ENCODE measurements around the gene ARHGAP25. TPM values are rescaled to one million over a fixed set of nuclear protein-coding genes. Genes with fewer than 3 reads are reported as not detected.

The ARHGAP25 gene
- total RNA-seq, 3 donors from 2014 or later (not counting 1 experiment from before 2014, with no cell fraction given) = 122 to 180 (median 155) TPM

DNA sequence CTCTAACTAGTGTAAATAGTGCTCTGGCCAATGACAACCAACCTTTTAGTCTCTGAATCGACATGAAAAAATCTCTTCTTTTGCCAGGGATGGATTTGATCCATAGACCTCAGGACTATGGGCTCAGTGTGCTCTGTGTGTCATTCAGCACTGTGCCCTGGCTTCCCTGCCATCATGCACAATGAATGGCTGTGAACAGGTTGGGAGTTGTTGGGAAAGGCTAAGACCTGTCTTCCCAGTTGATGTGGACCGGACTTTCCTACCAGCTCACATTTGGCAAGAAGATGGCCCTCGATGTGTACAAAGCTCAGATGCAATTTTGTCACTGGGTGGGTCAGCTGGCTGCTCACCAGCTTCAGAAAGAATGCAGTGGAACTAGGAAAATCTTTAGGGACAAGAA lies 26.0 kb upstream of the ARHGAP25 start:
- Mint-ChIP-seq H3K9me3 (no peaks in the 10 kb centered on the region), H3K27me3 (ENCODE audit: low read depth in 2 of 2) (peaks cover 46 to 66% of the 10 kb centered on the region in 2 donors), H3K27ac (no peak overlapping the region), H3K4me1 (no peaks in the 10 kb centered on the region), H3K36me3 (no peaks in the 10 kb centered on the region), H3K4me3 (no peak overlapping the region)
- Histone ChIP-seq H3K9me3 (ENCODE audit: control insufficient read depth, insufficient read depth, low read length) (no peaks in the 10 kb centered on the region), H3K36me3 (ENCODE audit: control insufficient read depth, insufficient read depth, low read length) (no peaks in the 10 kb centered on the region), H3K4me3 (ENCODE audit: low read length) (no peak overlapping the region), H3K27me3 (ENCODE audit: control insufficient read depth, insufficient read depth, low read length) (no peaks in the 10 kb centered on the region), H3K4me1 (ENCODE audit: control insufficient read depth, insufficient read depth, low read length) (peaks cover 3% of the 10 kb centered on the region), H3K27ac (ENCODE audit: low read length) (no peak overlapping the region)
- no peak for TF ChIP-seq CTCF (IDR thresholded peaks at IDR 0.05)
- DNase-seq (no peak), ATAC-seq (no peak)
- whole genome bisulfite sequencing (ENCODE audit: insufficient coverage) = 88% methylated on average over 3 of the region's 3 CpGs
- intact Hi-C loops (cut with micrococcal nuclease) = loop anchor here (1.0 kb wide), 1 partner anchor 217 kb away; no protein-coding TSS in a partner anchor

DNA sequence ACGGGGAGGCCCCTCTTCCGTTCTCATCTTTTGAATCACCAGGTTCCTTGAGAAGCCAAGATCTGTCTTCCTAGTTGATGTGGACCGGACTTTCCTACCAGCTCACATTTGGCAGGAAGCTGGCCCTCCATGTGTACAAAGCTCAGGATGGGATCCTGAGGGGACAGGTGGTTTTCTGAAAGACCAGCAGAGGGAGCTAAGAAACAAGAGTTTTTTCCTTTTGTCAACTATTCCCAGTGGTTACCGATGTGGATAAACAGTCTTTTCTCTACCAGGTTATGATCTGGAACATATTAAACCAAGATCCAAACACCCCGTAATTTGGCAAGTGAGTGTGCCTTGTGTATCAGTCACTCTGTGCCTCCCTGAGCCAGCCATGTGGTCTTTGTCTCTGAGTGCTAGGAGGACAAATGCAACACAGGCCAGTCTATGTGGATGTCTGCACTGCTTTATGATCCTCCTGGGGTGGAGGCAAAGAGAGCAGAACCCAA lies 25.1 kb upstream of the ARHGAP25 start:
- H3K27ac ChIP-seq (ENCODE audit: low read length) = no peak overlapping the region
- ATAC-seq (no peak), DNase-seq (peak in 1 of 2 donors; percentile 65)
- no peaks in the 10 kb centered on the region for H3K9me3 ChIP-seq (ENCODE audit: control insufficient read depth, insufficient read depth, low read length)
- H3K27ac Mint-ChIP-seq = no peak overlapping the region
- no peak overlapping the region for H3K4me3 ChIP-seq (ENCODE audit: low read length)
- peak; percentile 75 for TF ChIP-seq CTCF (IDR thresholded peaks at IDR 0.05)
- H3K27me3 ChIP-seq (ENCODE audit: control insufficient read depth, insufficient read depth, low read length) = no peaks in the 10 kb centered on the region
- no peaks in the 10 kb centered on the region for H3K4me1 Mint-ChIP-seq
- H3K4me1 ChIP-seq (ENCODE audit: control insufficient read depth, insufficient read depth, low read length) = peaks cover 3% of the 10 kb centered on the region
- H3K36me3 Mint-ChIP-seq = no peaks in the 10 kb centered on the region
- intact Hi-C loops (cut with micrococcal nuclease) = loop anchor here (1.0 kb wide), 1 partner anchor 216 kb away; no protein-coding TSS in a partner anchor
- no peaks in the 10 kb centered on the region for H3K9me3 Mint-ChIP-seq
- WGBS (ENCODE audit: insufficient coverage) = 13% methylated on average over 5 of the region's 5 CpGs
- H3K4me3 Mint-ChIP-seq = no peak overlapping the region
- peaks cover 52 to 71% of the 10 kb centered on the region in 2 donors for H3K27me3 Mint-ChIP-seq (ENCODE audit: low read depth in 2 of 2)
- H3K36me3 ChIP-seq (ENCODE audit: control insufficient read depth, insufficient read depth, low read length) = no peaks in the 10 kb centered on the region

GRCh38 chr2:68710336-68710735 lies 24.3 kb upstream of the ARHGAP25 start:
- Histone ChIP-seq H3K9me3 (ENCODE audit: control insufficient read depth, insufficient read depth, low read length) (no peaks in the 10 kb centered on the region), H3K4me3 (ENCODE audit: low read length) (no peak overlapping the region), H3K27ac (ENCODE audit: low read length) (no peak overlapping the region), H3K36me3 (ENCODE audit: control insufficient read depth, insufficient read depth, low read length) (no peaks in the 10 kb centered on the region), H3K4me1 (ENCODE audit: control insufficient read depth, insufficient read depth, low read length) (peaks cover 10% of the 10 kb centered on the region), H3K27me3 (ENCODE audit: control insufficient read depth, insufficient read depth, low read length) (peaks cover 6% of the 10 kb centered on the region)
- DNase-seq (no peak), ATAC-seq (no peak)
- 86% methylated on average over 1 of the region's 1 CpG for WGBS (ENCODE audit: insufficient coverage)
- Mint-ChIP-seq H3K4me3 (no peak overlapping the region), H3K27me3 (ENCODE audit: low read depth in 2 of 2) (peaks cover 53 to 80% of the 10 kb centered on the region in 2 donors), H3K36me3 (no peaks in the 10 kb centered on the region), H3K4me1 (peaks cover 4 to 5% of the 10 kb centered on the region in 2 donors), H3K27ac (no peak overlapping the region), H3K9me3 (no peaks in the 10 kb centered on the region)
- intact Hi-C loops (cut with micrococcal nuclease) = no loop called here
- TF ChIP-seq CTCF (IDR thresholded peaks at IDR 0.05) = no peak

GRCh38 chr2:68710756-68711155 lies 23.9 kb upstream of the ARHGAP25 start:
- Histone ChIP-seq H3K9me3 (ENCODE audit: control insufficient read depth, insufficient read depth, low read length) (no peaks in the 10 kb centered on the region), H3K27me3 (ENCODE audit: control insufficient read depth, insufficient read depth, low read length) (peaks cover 6% of the 10 kb centered on the region), H3K36me3 (ENCODE audit: control insufficient read depth, insufficient read depth, low read length) (no peaks in the 10 kb centered on the region), H3K27ac (ENCODE audit: low read length) (no peak overlapping the region), H3K4me1 (ENCODE audit: control insufficient read depth, insufficient read depth, low read length) (peaks cover 14% of the 10 kb centered on the region), H3K4me3 (ENCODE audit: low read length) (no peak overlapping the region)
- no peak for TF ChIP-seq CTCF (IDR thresholded peaks at IDR 0.05)
- Mint-ChIP-seq H3K4me3 (no peak overlapping the region), H3K27ac (no peak overlapping the region), H3K4me1 (peaks cover 9 to 10% of the 10 kb centered on the region in 2 donors), H3K9me3 (no peaks in the 10 kb centered on the region), H3K27me3 (ENCODE audit: low read depth in 2 of 2) (peaks cover 55 to 84% of the 10 kb centered on the region in 2 donors), H3K36me3 (no peaks in the 10 kb centered on the region)
- WGBS (ENCODE audit: insufficient coverage) = 93% methylated on average over 1 of the region's 1 CpG
- ATAC-seq (no peak), DNase-seq (no peak)
- intact Hi-C loops (cut with micrococcal nuclease) = no loop called here
